PC-9 (cell line): Measurements from ENCODE around the gene PCDHGC3. TPM values are rescaled to one million over a fixed set of nuclear protein-coding genes. Genes with fewer than 3 reads are reported as not detected.

Experiments used
- BruUV-seq: library from RNA; stranded (reverse); fragments of 400-500 nt; replicated peaks from 2 replicates; lab custom pipeline; 2021; lab: Mats Ljungman, UMichigan
- CTCF ChIA-PET: fragments of 300-600 bp; sonication (Branson Sonifier 250); formaldehyde crosslinking; loops from one replicate; lab custom pipeline; 2022; ENCODE audit warnings: antibody characterized with exemption; lab: Charles Lee
- POLR2A ChIA-PET: fragments of 300-600 bp; sonication (Branson Sonifier 250); formaldehyde crosslinking; loops from one replicate; lab custom pipeline; 2022; ENCODE audit warnings: antibody characterized with exemption; ENCODE audit not compliant: unreplicated experiment; lab: Charles Lee
- DNase-seq, 2 experiments: peaks; one replicate each; pipeline versions ENCODE4 v3.0.0 to v3.0.0-alpha.2; 2015 to 2022; ENCODE audit warnings: mixed read lengths in 1 of 2
- H2AFZ ChIP-seq: fragments of 200-600 bp; sonication (generic); 2 replicates; pipeline ENCODE4 v1.8.1; 2017; ENCODE audit warnings: antibody characterized with exemption
- H3F3A ChIP-seq: fragments of 200-600 bp; sonication (generic); 2 replicates; pipeline ENCODE4 v1.8.1; 2017; ENCODE audit warnings: antibody characterized with exemption, mild to moderate bottlenecking, low read depth; ENCODE audit not compliant: insufficient read depth
- H3K27ac ChIP-seq: fragments of 200-600 bp; sonication (generic); 2 replicates; pipeline ENCODE4 v1.6.1; 2016; ENCODE audit warnings: mixed run types
- H3K27me3 ChIP-seq: fragments of 200-600 bp; sonication (generic); 2 replicates; pipeline ENCODE4 v1.6.1; 2016; ENCODE audit warnings: low read depth, mixed run types; ENCODE audit not compliant: insufficient read depth
- H3K36me3 ChIP-seq: fragments of 200-600 bp; sonication (generic); 2 replicates; pipeline ENCODE4 v1.6.1; 2016; ENCODE audit warnings: low read depth, mixed run types
- H3K4me1 ChIP-seq: fragments of 200-600 bp; sonication (generic); replicated peaks from 2 replicates; pipeline ENCODE4 v1.6.1; 2016; ENCODE audit warnings: mixed run types; ENCODE audit not compliant: insufficient read depth
- H3K4me2 ChIP-seq: fragments of 200-600 bp; sonication (generic); 2 replicates; pipeline ENCODE4 v1.6.1; 2017; ENCODE audit warnings: mixed run types
- H3K4me3 ChIP-seq: fragments of 200-600 bp; sonication (generic); 2 replicates; pipeline ENCODE4 v1.6.1; 2016; ENCODE audit warnings: mixed run types
- H3K79me2 ChIP-seq: fragments of 200-600 bp; sonication (generic); 2 replicates; pipeline ENCODE4 v1.6.1; 2017; ENCODE audit warnings: low read depth, mixed run types
- H3K9me2 ChIP-seq: fragments of 200-600 bp; sonication (generic); 2 replicates; pipeline ENCODE4 v1.8.1; 2017; ENCODE audit warnings: mild to moderate bottlenecking; ENCODE audit not compliant: insufficient read depth
- H3K9me3 ChIP-seq: fragments of 200-600 bp; sonication (generic); 2 replicates; pipeline ENCODE4 v1.8.1; 2016; ENCODE audit warnings: low read depth; ENCODE audit not compliant: insufficient read depth
- H4K20me1 ChIP-seq: fragments of 200-600 bp; sonication (generic); 2 replicates; pipeline ENCODE4 v1.8.1; 2017; ENCODE audit not compliant: insufficient read depth
- EZH2 ChIP-seq: fragments of 200-600 bp; sonication (generic); IDR thresholded peaks from 2 replicates; pipeline ENCODE4 v1.8.0; 2017; ENCODE audit warnings: antibody characterized with exemption, low read depth
- intact Hi-C: fragments of 100-400 bp; cut with micrococcal nuclease; formaldehyde crosslinking; loops from one replicate; pipeline ENCODE4 v1.10.0; 2022; ENCODE audit not compliant: unreplicated experiment
- total RNA-seq: library from RNA; stranded (reverse); gene quantifications from 2 replicates; pipeline ENCODE4 v1.2.3, GENCODE V29; 2021
- TF ChIP-seq, protein P1 (sequence below): fragments of 200-600 bp; sonication (generic); conservative IDR thresholded peaks from 2 replicates; pipeline ENCODE4 v1.6.1; 2017; ENCODE audit warnings: mixed run types, antibody characterized with exemption, mild to moderate bottlenecking, moderate library complexity

Gene PCDHGC3
- total RNA-seq, 1 experiment from 2014 or later, result 0.50 TPM

DNA sequence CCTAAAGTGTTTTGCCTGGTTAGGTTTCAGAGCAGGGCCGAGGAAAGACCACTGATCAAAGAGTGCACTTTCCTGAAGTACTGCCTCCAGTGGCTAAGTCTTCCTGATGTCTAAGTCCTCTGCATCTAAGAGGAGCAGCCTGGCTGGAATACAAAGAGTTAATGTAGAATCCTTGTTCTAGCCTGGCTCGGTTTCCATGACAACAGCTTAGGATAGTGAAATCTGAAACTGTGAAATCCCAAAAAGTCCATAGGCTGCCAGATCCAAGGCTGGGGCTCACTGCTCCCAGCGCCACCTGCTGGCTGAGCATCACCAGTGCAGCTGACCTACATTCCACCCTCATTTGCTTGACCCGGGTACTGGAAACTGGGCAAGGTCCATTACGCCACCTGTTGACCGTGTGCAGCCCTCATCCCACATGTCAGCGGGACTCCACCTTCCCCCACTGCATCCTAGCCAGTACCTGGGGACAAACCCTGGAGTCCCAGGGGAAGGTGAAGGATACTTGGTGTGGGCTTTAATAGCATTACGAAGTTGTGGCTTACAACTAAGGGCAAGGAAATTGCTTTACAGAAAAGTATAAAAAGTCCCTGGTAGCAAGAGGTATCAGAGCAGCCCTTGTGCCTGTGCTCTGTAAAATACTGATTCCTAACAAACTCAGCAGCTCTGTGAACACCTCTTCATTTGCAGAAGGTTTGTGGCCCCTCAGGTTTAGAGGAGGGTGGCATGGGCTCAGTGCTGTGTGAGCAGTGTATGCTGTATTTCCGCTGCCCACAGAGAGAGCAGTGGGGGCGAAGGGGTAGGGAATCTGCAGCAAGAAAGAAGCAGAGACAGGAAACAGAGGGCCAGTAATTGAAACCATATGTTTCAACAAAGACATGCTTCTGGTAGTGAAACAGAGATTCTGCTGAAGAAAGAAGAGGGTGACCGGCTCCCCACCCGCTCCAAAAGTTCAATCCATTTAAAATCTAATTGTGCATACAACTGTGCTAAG, 49.1 kb downstream of the PCDHGC3 start:
- Histone ChIP-seq H3K27me3 (no peaks in the 10 kb centered on the region), H3K4me3 (no peak overlapping the region), H3K27ac (no peak overlapping the region), H4K20me1 (no peaks in the 10 kb centered on the region), H3K79me2 (no peaks in the 10 kb centered on the region), H3F3A (peaks cover 70% of the 10 kb centered on the region), H3K4me2 (no peak overlapping the region), H3K9me3 (no peaks in the 10 kb centered on the region), H3K9me2 (no peaks in the 10 kb centered on the region), H3K36me3 (peaks cover 29% of the 10 kb centered on the region), H3K4me1 (peaks cover 38% of the 10 kb centered on the region), H2AFZ (no peak overlapping the region)
- POLR2A ChIA-PET, result interaction anchor here (0.5 kb wide), 1 partner anchor 50 kb away, joined by 3 read pairs; no protein-coding TSS in a partner anchor
- intact Hi-C loops, result loop anchor here (1.0 to 10.0 kb wide), 5 partner anchors 40 to 200 kb away; partner anchors contain the start of genes PCDHGA10, PCDHGC3 and TAF7
- DNase-seq, result peak; percentile 77 to 78
- TF ChIP-seq EZH2, result no peak
- TF ChIP-seq, protein P1, sequence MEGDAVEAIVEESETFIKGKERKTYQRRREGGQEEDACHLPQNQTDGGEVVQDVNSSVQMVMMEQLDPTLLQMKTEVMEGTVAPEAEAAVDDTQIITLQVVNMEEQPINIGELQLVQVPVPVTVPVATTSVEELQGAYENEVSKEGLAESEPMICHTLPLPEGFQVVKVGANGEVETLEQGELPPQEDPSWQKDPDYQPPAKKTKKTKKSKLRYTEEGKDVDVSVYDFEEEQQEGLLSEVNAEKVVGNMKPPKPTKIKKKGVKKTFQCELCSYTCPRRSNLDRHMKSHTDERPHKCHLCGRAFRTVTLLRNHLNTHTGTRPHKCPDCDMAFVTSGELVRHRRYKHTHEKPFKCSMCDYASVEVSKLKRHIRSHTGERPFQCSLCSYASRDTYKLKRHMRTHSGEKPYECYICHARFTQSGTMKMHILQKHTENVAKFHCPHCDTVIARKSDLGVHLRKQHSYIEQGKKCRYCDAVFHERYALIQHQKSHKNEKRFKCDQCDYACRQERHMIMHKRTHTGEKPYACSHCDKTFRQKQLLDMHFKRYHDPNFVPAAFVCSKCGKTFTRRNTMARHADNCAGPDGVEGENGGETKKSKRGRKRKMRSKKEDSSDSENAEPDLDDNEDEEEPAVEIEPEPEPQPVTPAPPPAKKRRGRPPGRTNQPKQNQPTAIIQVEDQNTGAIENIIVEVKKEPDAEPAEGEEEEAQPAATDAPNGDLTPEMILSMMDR, result peak; percentile 97
- BruUV-seq, result no TSS peak
- CTCF ChIA-PET, result interaction anchor here (0.5 to 1.2 kb wide), 5 partner anchors 12 to 717 kb away, joined by 3 to 8 read pairs (median 4); partner anchors contain the start of genes PCDHGA11 and PCDHGA12

GRCh38 chr5:141525653-141526052, 49.9 kb downstream of the PCDHGC3 start:
- DNase-seq, result no peak
- intact Hi-C loops, result loop anchor here (2.0 to 10.0 kb wide), 3 partner anchors 39 to 201 kb away; partner anchors contain the start of genes PCDHGA10 and TAF7
- H3K9me2 ChIP-seq, result no peaks in the 10 kb centered on the region
- BruUV-seq, result no TSS peak
- H3K4me3 ChIP-seq, result no peak overlapping the region
- POLR2A ChIA-PET, result no interaction called here
- H2AFZ ChIP-seq, result no peak overlapping the region
- H3F3A ChIP-seq, result peaks cover 63% of the 10 kb centered on the region
- no peak for TF ChIP-seq EZH2
- TF ChIP-seq, protein P1, result no peak
- H3K4me2 ChIP-seq, result no peak overlapping the region
- no peaks in the 10 kb centered on the region for H3K27me3 ChIP-seq
- H3K4me1 ChIP-seq, result peaks cover 31% of the 10 kb centered on the region
- no peaks in the 10 kb centered on the region for H3K9me3 ChIP-seq
- CTCF ChIA-PET, result no interaction called here
- no peak overlapping the region for H3K27ac ChIP-seq
- H4K20me1 ChIP-seq, result no peaks in the 10 kb centered on the region
- no peaks in the 10 kb centered on the region for H3K79me2 ChIP-seq
- peaks cover 27% of the 10 kb centered on the region for H3K36me3 ChIP-seq

DNA sequence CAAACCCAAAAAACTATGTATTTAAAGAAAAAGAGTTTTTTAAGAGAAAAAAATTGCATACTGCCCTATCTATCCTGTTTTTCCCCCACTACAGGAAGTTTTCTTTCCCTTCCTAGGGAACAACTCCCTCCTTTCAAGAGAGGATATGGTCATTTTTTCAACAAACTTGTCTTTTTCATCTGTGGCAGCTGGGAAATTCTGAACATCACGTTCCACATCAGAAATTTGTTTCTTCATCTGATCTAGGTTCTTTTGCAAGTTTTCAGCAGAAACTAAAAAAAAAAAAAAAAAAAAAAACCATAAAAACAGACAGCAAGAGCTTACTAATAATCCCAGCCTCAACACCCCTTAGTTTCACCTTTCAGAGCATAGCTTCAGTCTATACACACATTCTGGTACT, 51.7 kb downstream of the PCDHGC3 start:
- CTCF ChIA-PET, result interaction anchor here (1.0 kb wide), 1 partner anchor 432 kb away, joined by 4 read pairs; no protein-coding TSS in a partner anchor
- intact Hi-C loops, result loop anchor here (10.0 kb wide), 1 partner anchor 203 kb away; the partner anchor contains the start of gene TAF7
- Histone ChIP-seq H3K36me3 (peaks cover 27% of the 10 kb centered on the region), H3F3A (peaks cover 45% of the 10 kb centered on the region), H2AFZ (no peak overlapping the region), H3K9me3 (no peaks in the 10 kb centered on the region), H3K4me2 (no peak overlapping the region), H3K4me1 (peaks cover 14% of the 10 kb centered on the region), H3K79me2 (no peaks in the 10 kb centered on the region), H3K9me2 (no peaks in the 10 kb centered on the region), H3K27ac (no peak overlapping the region), H4K20me1 (no peaks in the 10 kb centered on the region), H3K4me3 (no peak overlapping the region), H3K27me3 (no peaks in the 10 kb centered on the region)
- no TSS peak for BruUV-seq
- POLR2A ChIA-PET, result no interaction called here
- TF ChIP-seq, protein P1, result no peak
- no peak for TF ChIP-seq EZH2
- DNase-seq, result no peak
